Measurements from ENCODE around the gene PSG11. TPM values are rescaled to one million over a fixed set of nuclear protein-coding genes. Genes with fewer than 3 reads are reported as not detected.
"Not testable (repeated sequence)": the region's sequence is repeated elsewhere in the genome, so short reads cannot be mapped to it uniquely, and the experiment has no call there.

PSG11 gene
- polyA plus RNA-seq (2012; ENCODE audit: insufficient read length, low read depth), result not detected

- TF ChIP-seq REST (IDR thresholded peaks at IDR 0.05; ENCODE audit: insufficient read depth in 1 of 2, low read depth in 2 of 2, low read length in 2 of 2); SIN3A (IDR thresholded peaks at IDR 0.05; ENCODE audit: borderline replicate concordance, insufficient read depth, low read length); POLR2AphosphoS5 (IDR thresholded peaks at IDR 0.05; ENCODE audit: low read depth, low read length): not testable (repeated sequence)
These were observed at the start of gene PSG11 for GRCh38 chr19:43026369-43026768. Gene PSG11 (minus strand): TSS chr19:43026469. CDS start chr19:43026372, 97 bp downstream.

DNA sequence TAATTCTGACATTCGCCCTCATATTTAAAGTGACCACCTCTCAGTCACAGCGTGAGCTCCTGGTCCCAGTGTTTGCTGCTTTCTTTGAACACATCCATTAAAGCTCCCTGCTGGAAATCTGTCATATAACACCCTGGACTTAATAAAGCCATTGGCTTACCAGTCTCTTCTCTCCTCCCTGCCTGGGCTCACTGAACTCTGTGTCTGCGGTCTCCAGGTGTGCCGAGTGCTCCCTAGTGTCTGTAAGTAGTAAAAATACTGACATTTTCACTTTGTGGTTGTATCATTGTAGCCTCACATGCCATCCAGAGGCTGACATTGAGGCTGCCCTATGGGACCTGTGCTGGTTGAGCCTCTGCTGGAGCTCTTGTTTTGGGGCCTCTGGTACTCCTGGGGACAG, 2.6 kb upstream of the PSG11 start:
- TF ChIP-seq SIN3A (IDR thresholded peaks at IDR 0.05; ENCODE audit: borderline replicate concordance, insufficient read depth, low read length), result no peak
- TF ChIP-seq TAF1 (IDR thresholded peaks at IDR 0.05; ENCODE audit: borderline replicate concordance, insufficient read depth, low read length), result no peak
- no peak for TF ChIP-seq POLR2AphosphoS5 (IDR thresholded peaks at IDR 0.05; ENCODE audit: low read depth, low read length)
- no peak for TF ChIP-seq REST (IDR thresholded peaks at IDR 0.05; ENCODE audit: insufficient read depth in 1 of 2, low read depth in 2 of 2, low read length in 2 of 2)
- TF ChIP-seq FOXP2 (optimal IDR thresholded peaks at IDR 0.05; ENCODE audit: borderline replicate concordance, extremely low read depth, extremely low read length, insufficient read depth), result no peak

- no peak for TF ChIP-seq SIN3A (IDR thresholded peaks at IDR 0.05; ENCODE audit: borderline replicate concordance, insufficient read depth, low read length)
- TF ChIP-seq POLR2AphosphoS5 (IDR thresholded peaks at IDR 0.05; ENCODE audit: low read depth, low read length), result no peak
- TF ChIP-seq TAF1 (IDR thresholded peaks at IDR 0.05; ENCODE audit: borderline replicate concordance, insufficient read depth, low read length), result no peak
- TF ChIP-seq REST (IDR thresholded peaks at IDR 0.05; ENCODE audit: insufficient read depth in 1 of 2, low read depth in 2 of 2, low read length in 2 of 2), result no peak
- no peak for TF ChIP-seq FOXP2 (optimal IDR thresholded peaks at IDR 0.05; ENCODE audit: borderline replicate concordance, extremely low read depth, extremely low read length, insufficient read depth)
These were observed 36.4 kb downstream of the PSG11 start for GRCh38 chr19:42989851-42990250.

DNA sequence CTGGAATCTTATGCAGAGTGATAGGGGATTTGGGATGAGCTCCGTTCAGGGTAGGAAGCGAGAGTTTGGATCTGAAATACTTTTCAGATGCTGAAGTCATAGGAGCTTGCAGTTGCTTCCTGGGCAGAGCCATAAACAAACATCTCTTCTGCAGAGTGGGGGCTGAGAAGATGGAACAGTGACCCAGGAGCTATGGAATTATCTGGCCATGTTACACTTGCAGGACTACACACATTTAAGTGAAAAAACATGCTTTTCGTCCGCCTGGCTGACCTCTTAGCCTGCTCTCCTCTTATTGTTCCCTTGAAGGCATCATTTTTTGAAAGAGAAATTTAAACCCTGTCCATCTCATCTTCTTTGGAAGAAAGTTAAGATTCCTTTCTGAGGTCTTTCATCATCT, 40.7 kb downstream of the PSG11 start:
- TF ChIP-seq POLR2AphosphoS5 (IDR thresholded peaks at IDR 0.05; ENCODE audit: low read depth, low read length) (no peak), FOXP2 (optimal IDR thresholded peaks at IDR 0.05; ENCODE audit: borderline replicate concordance, extremely low read depth, extremely low read length, insufficient read depth) (no peak), SIN3A (IDR thresholded peaks at IDR 0.05; ENCODE audit: borderline replicate concordance, insufficient read depth, low read length) (no peak), REST (IDR thresholded peaks at IDR 0.05; ENCODE audit: insufficient read depth in 1 of 2, low read depth in 2 of 2, low read length in 2 of 2) (no peak), TAF1 (IDR thresholded peaks at IDR 0.05; ENCODE audit: borderline replicate concordance, insufficient read depth, low read length) (no peak)

DNA sequence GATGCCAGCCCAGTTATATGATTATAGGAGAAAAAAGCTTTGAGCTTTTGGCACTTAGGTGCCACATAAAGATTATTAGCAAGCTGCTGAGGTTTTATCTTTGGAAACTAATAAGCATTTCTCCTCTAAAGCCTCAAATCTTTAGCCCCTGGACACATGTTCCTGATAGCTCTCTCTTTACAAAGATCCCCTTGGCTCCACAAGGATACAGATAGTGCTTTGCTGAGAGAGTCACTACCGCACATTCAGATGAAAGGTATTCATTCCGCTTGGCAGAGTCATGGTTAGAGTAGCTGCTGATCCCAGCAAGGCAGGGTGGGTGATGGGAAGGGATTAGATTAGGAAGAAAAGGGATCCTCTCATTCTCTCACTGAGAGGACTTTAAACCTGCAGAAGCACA, 61.1 kb downstream of the PSG11 start:
- TF ChIP-seq TAF1 (IDR thresholded peaks at IDR 0.05; ENCODE audit: borderline replicate concordance, insufficient read depth, low read length), result no peak
- TF ChIP-seq REST (IDR thresholded peaks at IDR 0.05; ENCODE audit: insufficient read depth in 1 of 2, low read depth in 2 of 2, low read length in 2 of 2), result no peak
- TF ChIP-seq POLR2AphosphoS5 (IDR thresholded peaks at IDR 0.05; ENCODE audit: low read depth, low read length), result no peak
- no peak for TF ChIP-seq FOXP2 (optimal IDR thresholded peaks at IDR 0.05; ENCODE audit: borderline replicate concordance, extremely low read depth, extremely low read length, insufficient read depth)
- TF ChIP-seq SIN3A (IDR thresholded peaks at IDR 0.05; ENCODE audit: borderline replicate concordance, insufficient read depth, low read length), result no peak
